Upper lobe of right lung (tissue), 1 donor: Measurements from ENCODE around the gene PXDC1. TPM values are rescaled to one million over a fixed set of nuclear protein-coding genes. Genes with fewer than 3 reads are reported as not detected.

Experiments used
- ATAC-seq: fragments of 200-7000 bp; cut with Tn5 transposase; one replicate; pipeline ENCODE4 v1.9.1; 2020; ENCODE audit warnings: mild to moderate bottlenecking, moderate library complexity
- DNase-seq: peaks from one replicate; pipeline ENCODE4 v3.0.0-alpha.2; 2020
- H3K27ac ChIP-seq: fragments of 200-600 bp; one replicate; pipeline ENCODE4 v1.8.0; 2022
- H3K27me3 ChIP-seq: fragments of 200-600 bp; one replicate; pipeline ENCODE4 v1.8.0; 2022; ENCODE audit warnings: mild to moderate bottlenecking
- H3K36me3 ChIP-seq: fragments of 200-600 bp; one replicate; pipeline ENCODE4 v1.8.0; 2022
- H3K4me1 ChIP-seq: fragments of 200-600 bp; one replicate; pipeline ENCODE4 v1.8.0; 2022
- H3K4me3 ChIP-seq: fragments of 200-600 bp; one replicate; pipeline ENCODE4 v1.8.0; 2022; ENCODE audit warnings: mild to moderate bottlenecking
- H3K9me3 ChIP-seq: fragments of 200-600 bp; one replicate; pipeline ENCODE4 v1.8.0; 2022
- intact Hi-C: fragments of 100-400 bp; cut with DNase I; formaldehyde crosslinking; loops from one replicate; pipeline ENCODE4 v1.11.0; 2022
- total RNA-seq: library from RNA; stranded (reverse); fragmentation: NEBNext Ultra II Directional; extraction: Animal tissue kit (Norgen Biotek cat#: 25700); gene quantifications from one replicate; pipeline ENCODE4 v1.2.1, GENCODE V29; 2021
- TF ChIP-seq, protein P1 (sequence below): fragments of 200-600 bp; IDR thresholded peaks from one replicate; pipeline ENCODE4 v1.8.0; 2022; ENCODE audit warnings: antibody characterized with exemption
- donor health status: DM: no; HTN: yes; CAD: no; lungs with severe emphysema.

The PXDC1 gene
- total RNA-seq, 1 donor from 2014 or later = 70.8 TPM

DNA sequence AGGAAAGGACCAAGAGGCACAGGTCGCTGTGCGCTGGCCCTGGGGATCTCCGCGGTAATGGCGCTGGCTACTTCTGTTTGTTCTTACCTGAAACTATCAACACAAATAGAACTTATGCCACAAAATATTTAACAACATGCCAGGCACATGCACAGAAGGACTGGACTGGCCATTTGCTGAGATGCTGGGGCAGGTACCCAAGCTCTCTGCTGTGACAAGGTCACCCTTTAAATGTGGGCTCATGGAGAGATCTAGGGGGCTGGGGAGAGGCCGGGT is 28.0 kb upstream of the PXDC1 start:
- Histone ChIP-seq H3K27ac (no peak overlapping the region), H3K4me1 (no peaks in the 10 kb centered on the region), H3K27me3 (no peaks in the 10 kb centered on the region), H3K36me3 (no peaks in the 10 kb centered on the region), H3K9me3 (no peaks in the 10 kb centered on the region), H3K4me3 (no peak overlapping the region)
- DNase-seq (no peak), ATAC-seq (no peak)
- TF ChIP-seq, protein P1, sequence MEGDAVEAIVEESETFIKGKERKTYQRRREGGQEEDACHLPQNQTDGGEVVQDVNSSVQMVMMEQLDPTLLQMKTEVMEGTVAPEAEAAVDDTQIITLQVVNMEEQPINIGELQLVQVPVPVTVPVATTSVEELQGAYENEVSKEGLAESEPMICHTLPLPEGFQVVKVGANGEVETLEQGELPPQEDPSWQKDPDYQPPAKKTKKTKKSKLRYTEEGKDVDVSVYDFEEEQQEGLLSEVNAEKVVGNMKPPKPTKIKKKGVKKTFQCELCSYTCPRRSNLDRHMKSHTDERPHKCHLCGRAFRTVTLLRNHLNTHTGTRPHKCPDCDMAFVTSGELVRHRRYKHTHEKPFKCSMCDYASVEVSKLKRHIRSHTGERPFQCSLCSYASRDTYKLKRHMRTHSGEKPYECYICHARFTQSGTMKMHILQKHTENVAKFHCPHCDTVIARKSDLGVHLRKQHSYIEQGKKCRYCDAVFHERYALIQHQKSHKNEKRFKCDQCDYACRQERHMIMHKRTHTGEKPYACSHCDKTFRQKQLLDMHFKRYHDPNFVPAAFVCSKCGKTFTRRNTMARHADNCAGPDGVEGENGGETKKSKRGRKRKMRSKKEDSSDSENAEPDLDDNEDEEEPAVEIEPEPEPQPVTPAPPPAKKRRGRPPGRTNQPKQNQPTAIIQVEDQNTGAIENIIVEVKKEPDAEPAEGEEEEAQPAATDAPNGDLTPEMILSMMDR = no peak
- intact Hi-C loops = no loop called here

DNA sequence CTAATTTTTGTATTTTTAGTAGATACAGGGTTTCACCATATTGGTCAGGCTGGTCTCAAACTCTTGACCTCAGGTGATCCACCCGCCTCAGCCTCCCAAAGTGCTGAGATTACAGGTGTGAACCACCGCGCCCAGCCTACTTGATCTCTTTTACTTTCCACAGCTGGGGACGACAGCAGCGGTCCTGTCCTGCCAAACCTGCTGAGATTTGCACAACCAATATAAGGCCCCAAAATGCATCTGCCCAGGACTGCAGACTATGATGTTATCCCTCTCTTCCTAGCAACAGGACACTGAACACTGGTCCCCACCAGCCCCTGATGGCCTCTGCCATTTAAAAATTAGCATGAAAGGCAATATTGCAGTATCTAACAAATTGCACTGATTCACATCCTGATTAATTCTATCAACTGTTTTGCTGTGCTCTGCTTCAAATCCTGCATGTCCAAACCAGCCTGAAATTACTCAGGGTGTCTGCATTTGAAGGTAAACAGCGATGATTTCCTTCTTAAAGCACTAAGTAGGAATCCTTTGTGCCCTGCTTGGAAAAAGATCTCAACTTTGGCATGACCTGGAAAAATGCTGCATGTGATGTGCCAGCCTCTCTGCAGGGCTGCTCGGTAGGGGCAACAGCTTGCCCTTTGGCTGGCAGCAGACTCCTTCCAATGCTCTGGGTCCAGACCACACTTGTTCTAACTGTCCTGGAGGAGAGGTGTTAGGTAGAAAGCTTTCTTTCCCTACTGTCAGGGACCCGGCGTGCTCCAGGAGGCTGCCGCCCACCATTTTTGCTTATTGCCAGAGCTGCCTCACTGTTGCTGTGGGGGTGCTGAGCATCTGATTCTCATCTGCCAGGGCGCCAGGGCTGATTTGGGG is 27.4 kb upstream of the PXDC1 start:
- TF ChIP-seq, protein P1 = no peak
- H3K27me3 ChIP-seq = no peaks in the 10 kb centered on the region
- no peak overlapping the region for H3K4me3 ChIP-seq
- no peak for DNase-seq
- peaks cover 1% of the 10 kb centered on the region for H3K4me1 ChIP-seq
- no peaks in the 10 kb centered on the region for H3K36me3 ChIP-seq
- ATAC-seq = no peak
- no peak overlapping the region for H3K27ac ChIP-seq
- H3K9me3 ChIP-seq = no peaks in the 10 kb centered on the region
- intact Hi-C loops = no loop called here

- intact Hi-C loops = no loop called here
- Histone ChIP-seq H3K27me3 (no peaks in the 10 kb centered on the region), H3K4me3 (no peak overlapping the region), H3K4me1 (peaks cover 5% of the 10 kb centered on the region), H3K9me3 (no peaks in the 10 kb centered on the region), H3K36me3 (no peaks in the 10 kb centered on the region), H3K27ac (no peak overlapping the region)
- no peak for DNase-seq
- no peak for ATAC-seq
- TF ChIP-seq, protein P1 = no peak
These were observed 26.4 kb upstream of the PXDC1 start for GRCh38 chr6:3777730-3778461.

GRCh38 chr6:3776881-3777507 is 25.5 kb upstream of the PXDC1 start:
- H3K36me3 ChIP-seq = no peaks in the 10 kb centered on the region
- no peak overlapping the region for H3K27ac ChIP-seq
- ATAC-seq = peak; percentile 44
- H3K4me3 ChIP-seq = no peak overlapping the region
- intact Hi-C loops = no loop called here
- H3K9me3 ChIP-seq = no peaks in the 10 kb centered on the region
- TF ChIP-seq, protein P1 = no peak
- H3K27me3 ChIP-seq = no peaks in the 10 kb centered on the region
- peaks cover 5% of the 10 kb centered on the region for H3K4me1 ChIP-seq
- DNase-seq = no peak

GRCh38 chr6:3775847-3776246 is 24.3 kb upstream of the PXDC1 start:
- intact Hi-C loops = no loop called here
- no peak for DNase-seq
- H3K27me3 ChIP-seq = no peaks in the 10 kb centered on the region
- no peak overlapping the region for H3K4me3 ChIP-seq
- H3K4me1 ChIP-seq = peaks cover 5% of the 10 kb centered on the region
- TF ChIP-seq, protein P1 = no peak
- H3K9me3 ChIP-seq = no peaks in the 10 kb centered on the region
- no peaks in the 10 kb centered on the region for H3K36me3 ChIP-seq
- ATAC-seq = no peak
- H3K27ac ChIP-seq = no peak overlapping the region
